ENCODE measurements around the gene RBM4. TPM values are rescaled to one million over a fixed set of nuclear protein-coding genes. Genes with fewer than 3 reads are reported as not detected.

Gene RBM4
- total and polyA plus RNA-seq, 9 of the 15 experiments (the other 6 are each of a cell fraction or from before 2014, with no cell fraction given): 81.6 to 233 (median 122) TPM

- no peak for TF ChIP-seq MECOM (CRISPR knock-in tag; IDR thresholded peaks at IDR 0.05)
- no peak for TF ChIP-seq CBFB (CRISPR knock-in tag; IDR thresholded peaks at IDR 0.05)
- no peak for TF ChIP-seq THRA (IDR thresholded peaks at IDR 0.05)
- no peak for TF ChIP-seq ZNF324 (CRISPR knock-in tag; IDR thresholded peaks at IDR 0.05)
- no peak for TF ChIP-seq CCAR2 (IDR thresholded peaks at IDR 0.05; ENCODE audit: low read depth, low read length)
- TF ChIP-seq THRB (CRISPR knock-in tag; conservative IDR thresholded peaks at IDR 0.05): no peak
- TF ChIP-seq MTA2 (IDR thresholded peaks at IDR 0.05; ENCODE audit: low read depth): 0 out of 2 replicates have a peak, but pooled peaks have one; percentile 17
- no peak for TF ChIP-seq CBX2 (IDR thresholded peaks at IDR 0.05; ENCODE audit: insufficient read depth, low read length, poor library complexity, severe bottlenecking)
- no peak for TF ChIP-seq POU5F1 (IDR thresholded peaks at IDR 0.05; ENCODE audit: borderline replicate concordance, low read depth, low read length, partially characterized antibody)
- TF ChIP-seq RCOR1 (IDR thresholded peaks at IDR 0.05; ENCODE audit: borderline replicate concordance in 1 of 2, low read depth in 2 of 2, low read length in 2 of 2): peak in 1 of 2 experiments; percentile 40; a peak in 1 of 4 replicates
- no peak for TF ChIP-seq ZNF785 (CRISPR knock-in tag; IDR thresholded peaks at IDR 0.05)
- TF ChIP-seq PCBP2 (IDR thresholded peaks at IDR 0.05; ENCODE audit: low read depth, low read length, poor library complexity, severe bottlenecking): no peak
- peak; percentile 35 for TF ChIP-seq MEIS2 (IDR thresholded peaks at IDR 0.05; ENCODE audit: partially characterized antibody)
- TF ChIP-seq ZBTB2 (IDR thresholded peaks at IDR 0.05): no peak
- no peak for TF ChIP-seq RAD51 (IDR thresholded peaks at IDR 0.05; ENCODE audit: borderline replicate concordance, low read depth)
- TF ChIP-seq DDX20 (tag; IDR thresholded peaks at IDR 0.05; ENCODE audit: low read depth): no peak
- TF ChIP-seq TOE1 (IDR thresholded peaks at IDR 0.05; ENCODE audit: borderline replicate concordance): no peak
- TF ChIP-seq TOE1 (CRISPR knock-in tag; IDR thresholded peaks at IDR 0.05; ENCODE audit: borderline replicate concordance, low read depth): no peak
- TF ChIP-seq DPF2 (IDR thresholded peaks at IDR 0.05): peak; percentile 47; the same call in 1 of the 2 replicates
- no peak for TF ChIP-seq ZNF3 (CRISPR knock-in tag; IDR thresholded peaks at IDR 0.05)
- no peak for TF ChIP-seq ELF1 (tag; IDR thresholded peaks at IDR 0.05)
- no peak for TF ChIP-seq GATA2 (CRISPR knock-in tag; IDR thresholded peaks at IDR 0.05)
- TF ChIP-seq PML (IDR thresholded peaks at IDR 0.05; ENCODE audit: low read length): no peak
- no peak for TF ChIP-seq FOXA1 (IDR thresholded peaks at IDR 0.05; ENCODE audit: borderline replicate concordance)
Observed at GRCh38 chr11:66659763-66660162, 21.3 kb downstream of the RBM4 start (continued).
